CD14-positive monocyte (primary cell): ENCODE data around the gene C4BPB. TPM values are rescaled to one million over a fixed set of nuclear protein-coding genes. Genes with fewer than 3 reads are reported as not detected.

Source experiments
- DNase-seq, 3 donors: peaks; one replicate each; pipeline ENCODE4 v3.0.0-alpha.2; 2011 to 2022
- H2AFZ ChIP-seq: 2 replicates; pipeline ENCODE4 v1.6.0; 2012; ENCODE audit warnings: mild to moderate bottlenecking, low read depth, low read length, inconsistent platforms; ENCODE audit not compliant: insufficient read depth, poor library complexity, severe bottlenecking
- H3K27ac ChIP-seq, 2 donors: 1 replicate in 1 of 2; 2 replicates in 1 of 2; pipeline ENCODE4 v1.5.1; 2012 to 2013; ENCODE audit warnings: low read length in 2 of 2, control low read depth in 1 of 2, inconsistent platforms in 1 of 2, low read depth in 1 of 2, mild to moderate bottlenecking in 1 of 2
- H3K27me3 ChIP-seq, 2 donors: one replicate each; pipeline versions ENCODE4 v1.6.0 to v1.6.1; 2011 to 2013; ENCODE audit warnings: low read length in 2 of 2; ENCODE audit not compliant: control insufficient read depth in 2 of 2, insufficient read depth in 2 of 2
- H3K36me3 ChIP-seq, 2 donors: replicated peaks in 1 of 2; 1 replicate in 1 of 2; 2 replicates in 1 of 2; pipeline versions ENCODE4 v1.5.1 to v1.6.1; 2012 to 2013; ENCODE audit warnings: low read length in 2 of 2, control low read depth in 1 of 2, inconsistent platforms in 1 of 2, mild to moderate bottlenecking in 1 of 2; ENCODE audit not compliant: insufficient read depth in 2 of 2, control insufficient read depth in 1 of 2
- H3K4me1 ChIP-seq, 2 donors: 1 replicate in 1 of 2; 2 replicates in 1 of 2; pipeline versions ENCODE4 v1.5.1 to v1.6.1; 2012 to 2013; ENCODE audit warnings: low read length in 2 of 2, control low read depth in 1 of 2, inconsistent platforms in 1 of 2, mild to moderate bottlenecking in 1 of 2, moderate library complexity in 1 of 2; ENCODE audit not compliant: insufficient read depth in 2 of 2, control insufficient read depth in 1 of 2
- H3K4me2 ChIP-seq: replicated peaks from 2 replicates; pipeline ENCODE3; 2012; ENCODE audit warnings: low read length, moderate library complexity, mild to moderate bottlenecking; ENCODE audit not compliant: poor library complexity, severe bottlenecking; ENCODE audit errors: extremely low read depth
- H3K4me3 ChIP-seq, 3 experiments: fragments of 200-600 bp in 1 of 3; sonication (generic) in 1 of 3; replicated peaks in 1 of 3; 1 replicate in 2 of 3; 2 replicates in 1 of 3; pipeline ENCODE4 v1.5.1; 2011 to 2013; ENCODE audit warnings: low read length in 3 of 3, mild to moderate bottlenecking in 3 of 3, control low read depth in 2 of 3, low read depth in 2 of 3, inconsistent platforms in 1 of 3, moderate library complexity in 1 of 3
- H3K79me2 ChIP-seq: 2 replicates; pipeline ENCODE4 v1.6.0; 2012; ENCODE audit warnings: mild to moderate bottlenecking, control low read depth, inconsistent platforms, low read length, moderate library complexity; ENCODE audit not compliant: insufficient read depth
- H3K9ac ChIP-seq: 2 replicates; pipeline ENCODE4 v1.6.0; 2017; ENCODE audit warnings: low read length, mild to moderate bottlenecking; ENCODE audit not compliant: insufficient read depth, poor library complexity, severe bottlenecking
- H3K9me3 ChIP-seq, 2 donors: replicated peaks in 1 of 2; 1 replicate in 1 of 2; 2 replicates in 1 of 2; pipeline versions ENCODE4 v1.5.1 to v1.6.1; 2012 to 2013; ENCODE audit warnings: low read length in 2 of 2, control low read depth in 1 of 2; ENCODE audit not compliant: control insufficient read depth in 1 of 2, insufficient read depth in 1 of 2
- H4K20me1 ChIP-seq: 2 replicates; pipeline ENCODE4 v1.6.0; 2012; ENCODE audit warnings: mild to moderate bottlenecking, low read length, control low read depth, moderate library complexity; ENCODE audit not compliant: insufficient read depth
- H3K27ac Mint-ChIP-seq, 7 donors: one replicate each; pipeline ENCODE4 v1.8.0; 2020; ENCODE audit warnings: mild to moderate bottlenecking in 7 of 7, mixed read lengths in 7 of 7, moderate library complexity in 6 of 7, inconsistent platforms in 2 of 7
- H3K27me3 Mint-ChIP-seq, 3 donors: one replicate each; pipeline ENCODE4 v1.8.0; 2021 to 2022; ENCODE audit warnings: low read depth in 3 of 3, mild to moderate bottlenecking in 3 of 3, mixed read lengths in 3 of 3, moderate library complexity in 3 of 3, inconsistent platforms in 1 of 3
- H3K36me3 Mint-ChIP-seq, 2 donors: one replicate each; pipeline ENCODE4 v1.8.0; 2020; ENCODE audit warnings: mixed read lengths in 2 of 2, inconsistent platforms in 1 of 2, mild to moderate bottlenecking in 1 of 2
- H3K4me1 Mint-ChIP-seq: one replicate; pipeline ENCODE4 v1.8.0; 2020; ENCODE audit warnings: mild to moderate bottlenecking, mixed read lengths
- H3K4me3 Mint-ChIP-seq, 2 donors: one replicate each; pipeline ENCODE4 v1.8.0; 2020; ENCODE audit warnings: mild to moderate bottlenecking in 2 of 2, mixed read lengths in 2 of 2, moderate library complexity in 1 of 2
- H3K9me3 Mint-ChIP-seq, 7 donors: one replicate each; pipeline ENCODE4 v1.8.0; 2020 to 2022; ENCODE audit warnings: mixed read lengths in 7 of 7, mild to moderate bottlenecking in 6 of 7, moderate library complexity in 6 of 7, inconsistent platforms in 2 of 7
- WGBS: methylation state at CpG from one replicate; pipeline ENCODE4 v1.1.5; 2013; ENCODE audit warnings: missing lambda C conversion rate; ENCODE audit not compliant: insufficient coverage; 5-methylcytosine and 5-hydroxymethylcytosine counted together
- intact Hi-C, 2 donors: fragments of 100-400 bp; cut with micrococcal nuclease; formaldehyde crosslinking; loops; one replicate each; pipeline versions ENCODE4 v1.15.0 to v1.15.1; 2023
- polyA plus RNA-seq, 3 donors: library from polyadenylated mRNA; depleted of rRNA in 1 of 3; unstranded in 2 of 3; stranded (reverse) in 1 of 3; fragments of 300-500 nt in 2 of 3; fragments of >200 nt in 1 of 3; fragmentation: Illumina TruSeq in 2 of 3; gene quantifications; 1 replicate in 2 of 3; 2 replicates in 1 of 3; pipeline ENCODE4 v1.2.3, GENCODE V29; 2012 to 2021
- TF ChIP-seq, protein P1 (sequence below): fragments of 200-600 bp; IDR thresholded peaks from one replicate; pipeline ENCODE4 v1.8.0; 2022; ENCODE audit warnings: antibody characterized with exemption, mild to moderate bottlenecking

Gene C4BPB
- polyA plus RNA-seq, 3 donors, result not detected

DNA sequence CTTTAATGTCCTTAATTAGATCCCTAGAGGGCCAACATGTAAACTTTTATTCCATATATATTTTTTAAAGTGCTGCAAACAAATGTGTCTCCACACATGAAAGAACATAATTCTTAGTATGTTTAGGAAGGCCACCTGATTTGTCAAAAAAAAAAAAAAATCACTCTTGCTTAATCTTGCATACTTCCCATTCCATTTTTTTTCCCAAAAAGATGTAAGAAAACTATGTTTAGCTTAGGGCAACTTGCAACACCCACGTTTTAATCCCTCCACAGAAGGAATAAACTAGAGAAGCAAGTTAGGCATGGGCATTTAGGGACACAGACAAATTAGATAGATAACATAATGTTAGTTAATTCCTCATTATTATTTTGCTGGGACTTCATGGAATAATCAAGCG is 43.2 kb upstream of the C4BPB start:
- peaks cover 61% of the 10 kb centered on the region for H4K20me1 ChIP-seq
- Mint-ChIP-seq H3K9me3 (no peaks in the 10 kb centered on the region), H3K36me3 (peaks cover 37 to 47% of the 10 kb centered on the region in 2 donors), H3K27me3 (peaks cover 0 to 3% (median 1%) of the 10 kb centered on the region in 3 donors), H3K4me1 (peaks cover 30% of the 10 kb centered on the region), H3K27ac (no peak overlapping the region), H3K4me3 (no peak overlapping the region)
- DNase-seq, result no peak
- H3K27ac ChIP-seq, result no peak overlapping the region
- no peaks in the 10 kb centered on the region for H3K9me3 ChIP-seq
- peaks cover 0 to 21% of the 10 kb centered on the region in 2 donors for H3K4me1 ChIP-seq
- peaks cover 18 to 58% of the 10 kb centered on the region in 2 donors for H3K36me3 ChIP-seq
- H3K4me3 ChIP-seq, result no peak overlapping the region
- TF ChIP-seq, protein P1, sequence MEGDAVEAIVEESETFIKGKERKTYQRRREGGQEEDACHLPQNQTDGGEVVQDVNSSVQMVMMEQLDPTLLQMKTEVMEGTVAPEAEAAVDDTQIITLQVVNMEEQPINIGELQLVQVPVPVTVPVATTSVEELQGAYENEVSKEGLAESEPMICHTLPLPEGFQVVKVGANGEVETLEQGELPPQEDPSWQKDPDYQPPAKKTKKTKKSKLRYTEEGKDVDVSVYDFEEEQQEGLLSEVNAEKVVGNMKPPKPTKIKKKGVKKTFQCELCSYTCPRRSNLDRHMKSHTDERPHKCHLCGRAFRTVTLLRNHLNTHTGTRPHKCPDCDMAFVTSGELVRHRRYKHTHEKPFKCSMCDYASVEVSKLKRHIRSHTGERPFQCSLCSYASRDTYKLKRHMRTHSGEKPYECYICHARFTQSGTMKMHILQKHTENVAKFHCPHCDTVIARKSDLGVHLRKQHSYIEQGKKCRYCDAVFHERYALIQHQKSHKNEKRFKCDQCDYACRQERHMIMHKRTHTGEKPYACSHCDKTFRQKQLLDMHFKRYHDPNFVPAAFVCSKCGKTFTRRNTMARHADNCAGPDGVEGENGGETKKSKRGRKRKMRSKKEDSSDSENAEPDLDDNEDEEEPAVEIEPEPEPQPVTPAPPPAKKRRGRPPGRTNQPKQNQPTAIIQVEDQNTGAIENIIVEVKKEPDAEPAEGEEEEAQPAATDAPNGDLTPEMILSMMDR, result no peak
- H3K4me2 ChIP-seq, result no peak overlapping the region
- no peak overlapping the region for H2AFZ ChIP-seq
- peaks cover 54% of the 10 kb centered on the region for H3K79me2 ChIP-seq
- no peaks in the 10 kb centered on the region for H3K27me3 ChIP-seq
- intact Hi-C loops, result no loop called here
- WGBS, result no CpG with 5 or more reads among the region's 2 CpGs
- H3K9ac ChIP-seq, result no peak overlapping the region

DNA sequence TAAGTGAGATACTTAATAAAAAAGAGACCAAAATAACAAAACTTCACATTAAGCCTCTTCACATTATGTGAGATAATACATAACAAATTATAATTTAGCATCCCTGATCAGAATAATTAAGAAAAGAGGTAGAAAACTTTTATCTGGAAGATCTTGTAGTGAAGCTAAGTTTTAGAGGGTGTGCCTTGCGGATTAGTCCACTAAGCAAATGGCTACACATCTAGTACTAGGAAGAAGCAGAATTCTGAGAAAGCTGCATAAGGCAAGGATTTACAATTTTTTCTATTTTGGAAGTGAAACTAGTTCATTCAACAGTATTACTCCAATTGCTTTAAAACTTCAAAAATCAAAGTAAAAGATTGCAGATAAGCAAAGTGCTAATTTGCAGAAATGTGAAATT is 41.2 kb upstream of the C4BPB start:
- peaks cover 0 to 3% (median 0%) of the 10 kb centered on the region in 3 donors for H3K27me3 Mint-ChIP-seq
- H3K9me3 Mint-ChIP-seq, result peaks cover 0 to 3% (median 0%) of the 10 kb centered on the region in 7 donors
- no CpG with 5 or more reads among the region's 1 CpG for WGBS
- peaks cover 18 to 58% of the 10 kb centered on the region in 2 donors for H3K36me3 ChIP-seq
- H3K9me3 ChIP-seq, result no peaks in the 10 kb centered on the region
- peaks cover 10 to 34% of the 10 kb centered on the region in 2 donors for H3K4me1 ChIP-seq
- intact Hi-C loops, result no loop called here
- H3K27ac Mint-ChIP-seq, result no peak overlapping the region
- no peak overlapping the region for H3K4me3 Mint-ChIP-seq
- H3K79me2 ChIP-seq, result peaks cover 59% of the 10 kb centered on the region
- H3K4me2 ChIP-seq, result no peak overlapping the region
- peaks cover 34 to 45% of the 10 kb centered on the region in 2 donors for H3K36me3 Mint-ChIP-seq
- H2AFZ ChIP-seq, result no peak overlapping the region
- peaks cover 45% of the 10 kb centered on the region for H3K4me1 Mint-ChIP-seq
- H3K4me3 ChIP-seq, result no peak overlapping the region
- TF ChIP-seq, protein P1, result no peak
- peaks cover 61% of the 10 kb centered on the region for H4K20me1 ChIP-seq
- no peak for DNase-seq
- no peak overlapping the region for H3K27ac ChIP-seq
- H3K27me3 ChIP-seq, result no peaks in the 10 kb centered on the region
- no peak overlapping the region for H3K9ac ChIP-seq
